GM21367 (cell line): ENCODE results near the gene TRIM56.
"Not testable (repeated sequence)": the region's sequence is repeated elsewhere in the genome, so short reads cannot be mapped to it uniquely, and the experiment has no call there.

Experiments used
- ATAC-seq: cut with Tn5 transposase; IDR thresholded peaks from one replicate; pipeline ENCODE4 v1.9.1; 2021; ENCODE audit not compliant: unreplicated experiment

TRIM56 gene

GRCh38 chr7:101132626-101133600, 47.6 kb downstream of the TRIM56 start:
- not testable (repeated sequence) for ATAC-seq

GRCh38 chr7:101133621-101134398, 48.5 kb downstream of the TRIM56 start:
- ATAC-seq = no peak

- no peak for ATAC-seq
These were observed 49.2 kb downstream of the TRIM56 start for GRCh38 chr7:101134399-101134980.

GRCh38 chr7:101137651-101138212, 52.5 kb downstream of the TRIM56 start:
- no peak for ATAC-seq

GRCh38 chr7:101138213-101138870, 53.1 kb downstream of the TRIM56 start:
- no peak for ATAC-seq

GRCh38 chr7:101140339-101140699, 55.0 kb downstream of the TRIM56 start:
- no peak for ATAC-seq

- no peak for ATAC-seq
These were observed 55.6 kb downstream of the TRIM56 start for GRCh38 chr7:101140746-101141382.
